Measurements from ENCODE around the gene FOXQ1.

GRCh38 chr6:1281746-1282145 lies 30.2 kb upstream of the FOXQ1 start:
- TF ChIP-seq FOXM1 (IDR thresholded peaks at IDR 0.05; ENCODE audit: low read depth) (no peak), EP300 (IDR thresholded peaks at IDR 0.05; ENCODE audit: borderline replicate concordance in 1 of 2, low read depth in 1 of 2, low read length in 1 of 2) (no peak), REST (IDR thresholded peaks at IDR 0.05; ENCODE audit: low read depth, low read length) (no peak), TAF1 (IDR thresholded peaks at IDR 0.05; ENCODE audit: borderline replicate concordance, low read depth, low read length) (no peak), CTCF (IDR thresholded peaks at IDR 0.05) (no peak), POLR2AphosphoS5 (IDR thresholded peaks at IDR 0.05; ENCODE audit: low read depth, low read length) (no peak)

Data from SK-N-SH (cell line).